ENCODE results near the gene DTD1. TPM values are rescaled to one million over a fixed set of nuclear protein-coding genes. Genes with fewer than 3 reads are reported as not detected.

The DTD1 gene
- polyA plus RNA-seq, 1 of the 3 experiments (the other 2 are of a cell fraction), result 81.1 TPM

DNA sequence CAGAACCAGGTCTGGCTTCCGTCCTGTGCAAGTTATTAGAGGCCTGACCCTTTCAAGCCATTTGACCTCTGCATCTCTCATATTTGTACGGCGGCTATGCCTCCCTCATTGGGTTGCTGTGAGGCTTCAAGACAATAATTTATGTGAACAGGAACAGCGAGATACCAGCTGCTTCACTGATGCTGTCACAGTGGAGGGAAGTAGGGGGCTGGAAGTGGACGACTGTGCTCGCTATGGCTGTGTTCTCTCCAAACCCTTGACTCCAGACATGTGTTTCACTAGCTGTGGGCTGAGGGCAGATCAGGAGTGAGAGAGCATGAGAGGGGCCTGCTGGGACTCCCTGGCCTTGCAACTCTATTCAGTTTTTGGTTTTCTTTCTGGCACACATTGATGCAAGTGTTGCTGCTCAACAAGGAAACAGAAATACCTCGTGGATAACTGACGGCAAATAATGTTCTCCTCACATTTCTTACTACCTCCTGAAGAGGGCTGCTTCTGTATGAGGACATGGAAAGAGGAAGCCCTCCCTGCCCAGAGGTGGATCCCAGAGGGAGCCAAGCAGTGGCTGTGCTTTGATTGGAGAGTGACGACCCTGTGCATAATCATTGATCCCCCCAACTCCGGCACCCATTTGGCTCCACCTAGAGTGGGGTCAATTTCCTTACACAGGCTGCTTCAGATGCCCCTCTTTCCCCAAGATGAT is 191.0 kb downstream of the DTD1 start:
- no peak for DNase-seq
- no peak overlapping the region for H2AFZ ChIP-seq (ENCODE audit: low read depth)
- H3K9me3 ChIP-seq, result no peaks in the 10 kb centered on the region
- no peak for TF ChIP-seq CHD2 (IDR thresholded peaks at IDR 0.05; ENCODE audit: low read length, partially characterized antibody)
- no peak for TF ChIP-seq TAF1 (IDR thresholded peaks at IDR 0.05; ENCODE audit: borderline replicate concordance, low read depth, low read length)
- no peak for TF ChIP-seq EZH2phosphoT487 (IDR thresholded peaks at IDR 0.05; ENCODE audit: borderline replicate concordance, low read depth)
- TF ChIP-seq GATA2 (CRISPR knock-in tag; IDR thresholded peaks at IDR 0.05), result no peak
- no peak for TF ChIP-seq FOSL2 (IDR thresholded peaks at IDR 0.05; ENCODE audit: borderline replicate concordance, low read depth)
- no peak for TF ChIP-seq RXRA (IDR thresholded peaks at IDR 0.05; ENCODE audit: borderline replicate concordance, low read depth)
- TF ChIP-seq, protein P1, sequence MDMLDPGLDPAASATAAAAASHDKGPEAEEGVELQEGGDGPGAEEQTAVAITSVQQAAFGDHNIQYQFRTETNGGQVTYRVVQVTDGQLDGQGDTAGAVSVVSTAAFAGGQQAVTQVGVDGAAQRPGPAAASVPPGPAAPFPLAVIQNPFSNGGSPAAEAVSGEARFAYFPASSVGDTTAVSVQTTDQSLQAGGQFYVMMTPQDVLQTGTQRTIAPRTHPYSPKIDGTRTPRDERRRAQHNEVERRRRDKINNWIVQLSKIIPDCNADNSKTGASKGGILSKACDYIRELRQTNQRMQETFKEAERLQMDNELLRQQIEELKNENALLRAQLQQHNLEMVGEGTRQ (IDR thresholded peaks at IDR 0.05; ENCODE audit: borderline replicate concordance, low read depth, low read length), result no peak
- TF ChIP-seq GABPA (IDR thresholded peaks at IDR 0.05; ENCODE audit: low read depth), result no peak
- TF ChIP-seq EP300 (IDR thresholded peaks at IDR 0.05; ENCODE audit: borderline replicate concordance in 1 of 2, low read depth in 1 of 2, low read length in 1 of 2), result no peak
- TF ChIP-seq, protein P2, sequence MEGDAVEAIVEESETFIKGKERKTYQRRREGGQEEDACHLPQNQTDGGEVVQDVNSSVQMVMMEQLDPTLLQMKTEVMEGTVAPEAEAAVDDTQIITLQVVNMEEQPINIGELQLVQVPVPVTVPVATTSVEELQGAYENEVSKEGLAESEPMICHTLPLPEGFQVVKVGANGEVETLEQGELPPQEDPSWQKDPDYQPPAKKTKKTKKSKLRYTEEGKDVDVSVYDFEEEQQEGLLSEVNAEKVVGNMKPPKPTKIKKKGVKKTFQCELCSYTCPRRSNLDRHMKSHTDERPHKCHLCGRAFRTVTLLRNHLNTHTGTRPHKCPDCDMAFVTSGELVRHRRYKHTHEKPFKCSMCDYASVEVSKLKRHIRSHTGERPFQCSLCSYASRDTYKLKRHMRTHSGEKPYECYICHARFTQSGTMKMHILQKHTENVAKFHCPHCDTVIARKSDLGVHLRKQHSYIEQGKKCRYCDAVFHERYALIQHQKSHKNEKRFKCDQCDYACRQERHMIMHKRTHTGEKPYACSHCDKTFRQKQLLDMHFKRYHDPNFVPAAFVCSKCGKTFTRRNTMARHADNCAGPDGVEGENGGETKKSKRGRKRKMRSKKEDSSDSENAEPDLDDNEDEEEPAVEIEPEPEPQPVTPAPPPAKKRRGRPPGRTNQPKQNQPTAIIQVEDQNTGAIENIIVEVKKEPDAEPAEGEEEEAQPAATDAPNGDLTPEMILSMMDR (IDR thresholded peaks at IDR 0.05), result no peak
- TF ChIP-seq TEAD4 (IDR thresholded peaks at IDR 0.05; ENCODE audit: borderline replicate concordance, insufficient read depth), result no peak
- no peak for TF ChIP-seq SIN3A (IDR thresholded peaks at IDR 0.05; ENCODE audit: borderline replicate concordance, low read depth, low read length)
- no peak for TF ChIP-seq YY1 (IDR thresholded peaks at IDR 0.05; ENCODE audit: low read depth)
- no peak for TF ChIP-seq RCOR1 (IDR thresholded peaks at IDR 0.05; ENCODE audit: low read length)
- no peaks in the 10 kb centered on the region for H3K36me3 ChIP-seq (replicated peaks in 1 of 2; ENCODE audit: control insufficient read depth in 1 of 2, insufficient read depth in 2 of 2, low read length in 1 of 2)
- H4K20me1 ChIP-seq (ENCODE audit: insufficient read depth), result no peaks in the 10 kb centered on the region
- 54% methylated on average over 9 of the region's 10 CpGs for WGBS (ENCODE audit: low lambda C conversion rate)
- no peaks in the 10 kb centered on the region for H3K9me2 ChIP-seq
- H3K4me2 ChIP-seq, result no peak overlapping the region
- POLR2A ChIA-PET, result no interaction called here
- no peaks in the 10 kb centered on the region for H3K79me2 ChIP-seq (ENCODE audit: insufficient read depth)
- no peak overlapping the region for H3K9ac ChIP-seq
- no peaks in the 10 kb centered on the region for H3K27me3 ChIP-seq (ENCODE audit: insufficient read depth)
- CTCF ChIA-PET, result no interaction called here
- H3K4me3 ChIP-seq (ENCODE audit: low read depth in 2 of 2, low read length in 1 of 2), result no peak overlapping the region
- no peaks in the 10 kb centered on the region for H3K4me1 ChIP-seq (ENCODE audit: control insufficient read depth in 1 of 2, insufficient read depth in 2 of 2, low read depth in 1 of 2, low read length in 1 of 2)
- H3F3A ChIP-seq (replicated peaks; ENCODE audit: insufficient read depth), result no peaks in the 10 kb centered on the region
- no peak overlapping the region for H3K27ac ChIP-seq (ENCODE audit: low read depth in 2 of 2, low read length in 1 of 2)
